Ramos (cell line): ENCODE measurements around the gene NPM3.

Source experiments
- in situ Hi-C: fragments of 300-500 bp; cut with MboI; formaldehyde crosslinking; loops from one replicate; pipeline ENCODE4 v1.14.3; 2022; ENCODE audit warnings: low sequenced_read_pairs; ENCODE audit not compliant: unreplicated experiment

NPM3 gene

DNA sequence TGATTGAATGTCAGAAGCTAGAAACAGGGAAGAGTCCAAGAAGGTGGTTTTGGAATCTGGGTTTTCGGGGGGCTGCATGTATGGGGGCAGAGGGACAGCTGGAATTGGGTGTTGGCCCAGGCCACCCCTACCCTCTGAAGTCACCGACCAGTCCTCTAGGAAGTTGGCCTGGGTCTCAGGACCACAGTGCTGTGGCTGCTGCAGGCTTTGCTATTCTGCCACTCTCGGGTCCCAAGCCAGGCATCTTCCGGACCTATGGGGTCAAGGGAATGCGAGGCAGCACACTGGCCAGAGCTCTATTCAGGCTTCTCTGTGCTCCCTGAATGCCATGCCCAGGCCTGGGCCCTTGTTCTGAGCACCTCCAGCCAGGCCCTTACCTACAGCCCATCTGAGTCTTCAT is 20.5 kb downstream of the NPM3 start:
- in situ Hi-C loops: no loop called here

DNA sequence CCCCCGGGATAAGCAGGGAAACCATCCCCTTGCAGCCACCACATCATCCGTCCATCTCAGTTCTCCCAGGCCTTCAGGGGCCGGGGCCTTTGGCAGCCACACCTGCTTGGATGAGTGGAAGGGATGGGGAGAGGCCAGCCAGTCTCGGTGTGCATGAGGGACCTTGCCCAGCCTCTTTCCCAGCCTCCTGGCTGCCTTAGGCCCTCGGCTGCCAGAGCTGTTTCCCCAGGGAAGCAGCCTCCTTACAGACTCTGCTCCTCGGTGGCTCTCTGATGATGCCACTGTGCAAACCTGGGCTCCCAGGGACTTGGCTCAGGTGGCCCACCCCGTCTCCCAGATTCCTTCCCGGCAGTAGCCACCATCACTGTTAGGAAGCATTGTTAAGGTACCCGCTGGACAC is 22.0 kb downstream of the NPM3 start:
- in situ Hi-C loops: no loop called here

GRCh38 chr10:101760510-101760909 is 22.7 kb downstream of the NPM3 start:
- in situ Hi-C loops: no loop called here

DNA sequence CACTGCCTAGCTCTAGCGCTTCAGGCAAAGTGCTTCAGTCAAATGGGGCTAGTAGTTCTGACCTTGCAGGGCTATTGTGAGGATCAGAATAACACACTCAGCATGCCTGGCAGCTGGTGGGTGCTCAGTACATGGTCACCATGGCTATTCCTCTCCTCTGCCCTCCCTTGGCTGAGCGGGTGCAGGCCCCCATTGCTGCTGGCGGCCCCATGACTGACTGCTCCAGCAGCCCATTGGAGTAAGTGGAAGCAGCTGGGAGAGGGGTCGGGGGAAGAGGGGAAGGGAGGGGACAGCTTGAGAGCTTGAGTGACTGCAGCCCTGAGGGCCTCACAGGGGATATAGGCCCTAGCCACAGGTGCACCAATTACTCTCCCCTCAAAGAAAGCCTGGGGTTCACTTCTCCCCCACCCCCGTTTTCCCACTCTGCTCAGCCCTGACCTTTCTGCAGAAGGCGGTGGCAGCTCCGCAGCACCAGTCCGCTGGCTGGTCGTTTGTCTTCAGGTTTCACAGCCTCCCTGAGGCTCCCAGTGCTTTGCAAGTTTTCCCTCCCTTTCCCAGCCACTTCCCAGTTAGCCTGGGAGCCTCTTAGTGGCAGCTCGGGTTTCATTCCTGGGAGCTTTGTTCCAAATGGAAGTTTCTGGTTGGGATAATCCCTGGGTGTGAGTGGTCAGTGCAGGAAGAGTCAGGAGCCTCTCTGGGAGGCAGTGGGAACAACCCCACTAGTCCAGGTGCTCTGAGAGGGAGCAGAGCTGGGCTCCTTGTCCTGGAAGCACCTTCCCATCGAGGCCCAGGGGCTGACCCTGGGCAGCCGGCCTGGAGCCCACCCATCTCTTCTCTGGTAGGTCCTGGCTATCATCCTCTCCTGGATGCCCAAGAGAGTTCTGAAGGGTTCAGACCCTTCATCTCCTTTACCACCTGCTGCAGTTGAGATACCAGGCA is 23.7 kb downstream of the NPM3 start:
- in situ Hi-C loops: no loop called here

GRCh38 chr10:101758858-101759257 is 24.4 kb downstream of the NPM3 start:
- in situ Hi-C loops: no loop called here

- in situ Hi-C loops: no loop called here
These were observed 31.0 kb downstream of the NPM3 start for GRCh38 chr10:101752241-101752640.

DNA sequence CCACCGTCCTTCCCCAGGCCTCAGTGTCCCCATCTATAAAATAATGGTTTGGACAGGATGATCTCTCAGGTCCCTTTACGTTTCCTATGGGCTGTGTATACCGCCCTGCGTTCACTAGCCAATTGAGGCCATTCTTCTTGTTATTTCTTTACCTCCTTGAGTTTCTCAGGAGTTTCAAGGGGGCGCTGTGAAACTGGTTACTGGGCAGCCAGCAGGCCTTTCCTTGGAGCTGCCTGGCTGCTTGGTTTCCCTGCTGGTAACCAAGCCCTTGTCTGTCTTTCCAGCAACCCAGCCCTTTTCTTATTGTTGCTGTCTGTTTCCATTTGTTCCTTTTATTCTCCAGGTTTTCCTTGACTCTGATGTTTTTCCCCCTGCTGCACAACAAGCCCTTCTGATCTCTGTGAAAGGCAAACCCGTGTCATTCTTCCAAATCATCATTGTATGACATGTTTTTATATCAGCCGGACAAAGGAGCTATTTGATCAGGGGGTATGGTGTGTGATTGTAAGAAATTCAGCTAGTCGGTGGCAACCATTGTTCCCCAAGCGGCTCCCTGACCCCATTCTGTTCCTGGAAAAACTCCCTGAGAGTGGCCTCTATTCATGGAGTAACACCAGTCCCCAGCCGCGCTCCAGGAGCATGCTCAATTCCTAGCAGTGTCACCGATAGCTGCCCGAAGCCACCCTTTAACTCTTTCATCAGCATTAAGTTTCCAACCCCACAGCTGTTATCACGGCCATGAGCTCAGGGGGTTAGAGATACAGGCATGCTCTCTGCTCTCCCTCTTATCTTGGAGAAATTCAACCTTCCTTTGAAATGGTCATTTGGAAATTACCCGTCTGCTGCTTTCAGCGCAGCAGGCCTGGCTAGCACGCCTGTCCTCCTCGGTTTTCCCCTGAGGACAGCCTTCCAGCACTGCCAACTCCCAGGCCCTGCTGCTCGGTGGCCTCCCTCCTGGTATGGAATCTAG is 33.9 kb downstream of the NPM3 start:
- in situ Hi-C loops: no loop called here

- in situ Hi-C loops: no loop called here
These were observed 34.8 kb downstream of the NPM3 start for GRCh38 chr10:101748496-101748895.

GRCh38 chr10:101745074-101745696 is 38.1 kb downstream of the NPM3 start:
- in situ Hi-C loops: no loop called here

DNA sequence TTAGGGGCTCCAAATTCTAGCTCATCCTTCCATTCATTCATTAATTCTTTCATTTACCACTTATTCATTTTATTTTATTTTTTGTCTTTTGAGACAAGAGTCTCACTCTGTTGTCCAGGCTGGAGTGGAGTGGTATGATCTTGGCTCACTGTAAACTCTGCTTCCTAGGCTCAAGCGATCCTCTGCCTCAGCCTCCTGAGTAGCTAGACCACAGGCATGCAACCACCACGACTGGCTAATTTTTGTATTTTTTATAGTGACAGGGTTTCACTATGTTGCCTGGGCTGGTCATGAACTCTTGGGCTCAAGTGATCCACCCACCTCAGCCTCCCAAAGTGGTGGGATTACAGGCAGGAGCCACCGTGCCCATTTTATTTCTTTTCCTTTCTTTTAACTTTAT is 39.0 kb downstream of the NPM3 start:
- in situ Hi-C loops: no loop called here

- in situ Hi-C loops: no loop called here
These were observed 41.3 kb downstream of the NPM3 start for GRCh38 chr10:101741938-101742337.

- in situ Hi-C loops: no loop called here
These were observed 46.6 kb downstream of the NPM3 start for GRCh38 chr10:101736666-101737065.

DNA sequence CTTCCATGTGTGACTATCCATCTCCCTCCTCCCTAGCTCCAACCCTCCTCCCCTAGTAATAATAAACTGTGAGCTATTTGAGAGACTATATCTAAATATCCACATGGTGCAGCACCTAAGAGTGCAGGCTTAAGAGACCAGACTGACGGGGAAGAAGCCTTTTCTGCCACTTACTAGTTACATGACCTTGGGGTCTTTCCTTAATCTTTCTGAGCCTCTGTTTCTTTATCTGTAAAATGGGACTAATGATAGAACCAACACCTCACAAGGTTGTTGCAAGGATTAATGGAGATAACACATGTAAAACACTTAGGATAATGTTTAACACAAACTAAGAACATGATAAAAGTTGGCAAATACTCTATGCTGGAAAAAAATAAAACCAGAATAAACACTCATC is 51.1 kb downstream of the NPM3 start:
- in situ Hi-C loops: no loop called here
